ENCODE results near the gene SLC17A9. TPM values are rescaled to one million over a fixed set of nuclear protein-coding genes. Genes with fewer than 3 reads are reported as not detected.

SLC17A9 gene
- total RNA-seq, 1 donor from 2014 or later, result 12.4 TPM

DNA sequence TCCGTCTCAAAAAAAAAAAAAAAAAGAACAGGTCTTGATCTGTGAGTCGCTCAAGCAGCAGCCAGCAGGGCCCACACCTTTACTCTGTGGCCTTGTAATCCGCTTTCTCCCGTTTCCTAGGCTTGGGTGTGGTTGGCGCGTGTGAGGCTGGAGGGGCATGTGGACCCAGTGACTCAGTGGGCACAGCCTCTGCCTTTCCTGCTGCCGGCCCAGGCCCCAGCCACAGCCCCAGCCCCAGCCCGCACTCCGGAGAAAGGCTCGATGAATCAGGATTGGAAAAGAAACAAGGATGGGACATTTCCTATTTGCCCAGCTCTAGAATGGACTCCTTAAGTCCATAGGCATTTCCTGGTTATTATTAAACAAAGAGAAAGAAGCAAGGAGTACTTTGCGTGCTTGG lies 50.0 kb downstream of the SLC17A9 start:
- Histone ChIP-seq H3K79me2 (ENCODE audit: insufficient read depth, low read length) (no peaks in the 10 kb centered on the region), H3K9me3 (ENCODE audit: insufficient read depth, low read depth, low read length) (no peaks in the 10 kb centered on the region), H3K9ac (ENCODE audit: low read length) (no peak overlapping the region), H3K27ac (ENCODE audit: low read depth, low read length) (no peak overlapping the region), H3K27me3 (ENCODE audit: insufficient read depth, low read length) (peaks cover 75% of the 10 kb centered on the region), H2AFZ (ENCODE audit: low read depth, low read length) (no peak overlapping the region), H3K36me3 (ENCODE audit: insufficient read depth, low read length) (no peaks in the 10 kb centered on the region), H3K4me3 (ENCODE audit: insufficient read depth, low read depth, low read length) (no peak overlapping the region), H4K20me1 (ENCODE audit: insufficient read depth, low read length) (peaks cover 5% of the 10 kb centered on the region), H3K4me1 (ENCODE audit: insufficient read depth, low read length) (no peaks in the 10 kb centered on the region), H3K4me2 (ENCODE audit: low read length) (no peak overlapping the region)
- peaks cover 3% of the 10 kb centered on the region for H3K36me3 Mint-ChIP-seq (ENCODE audit: low read depth, unreplicated experiment)
- peaks cover 9% of the 10 kb centered on the region for H3K9me3 Mint-ChIP-seq (ENCODE audit: unreplicated experiment)
- no peaks in the 10 kb centered on the region for H3K4me1 Mint-ChIP-seq (ENCODE audit: low read depth, unreplicated experiment)
- TF ChIP-seq EZH2 (IDR thresholded peaks at IDR 0.05; ENCODE audit: insufficient read depth, low read length), result no peak
- TF ChIP-seq, protein P1, sequence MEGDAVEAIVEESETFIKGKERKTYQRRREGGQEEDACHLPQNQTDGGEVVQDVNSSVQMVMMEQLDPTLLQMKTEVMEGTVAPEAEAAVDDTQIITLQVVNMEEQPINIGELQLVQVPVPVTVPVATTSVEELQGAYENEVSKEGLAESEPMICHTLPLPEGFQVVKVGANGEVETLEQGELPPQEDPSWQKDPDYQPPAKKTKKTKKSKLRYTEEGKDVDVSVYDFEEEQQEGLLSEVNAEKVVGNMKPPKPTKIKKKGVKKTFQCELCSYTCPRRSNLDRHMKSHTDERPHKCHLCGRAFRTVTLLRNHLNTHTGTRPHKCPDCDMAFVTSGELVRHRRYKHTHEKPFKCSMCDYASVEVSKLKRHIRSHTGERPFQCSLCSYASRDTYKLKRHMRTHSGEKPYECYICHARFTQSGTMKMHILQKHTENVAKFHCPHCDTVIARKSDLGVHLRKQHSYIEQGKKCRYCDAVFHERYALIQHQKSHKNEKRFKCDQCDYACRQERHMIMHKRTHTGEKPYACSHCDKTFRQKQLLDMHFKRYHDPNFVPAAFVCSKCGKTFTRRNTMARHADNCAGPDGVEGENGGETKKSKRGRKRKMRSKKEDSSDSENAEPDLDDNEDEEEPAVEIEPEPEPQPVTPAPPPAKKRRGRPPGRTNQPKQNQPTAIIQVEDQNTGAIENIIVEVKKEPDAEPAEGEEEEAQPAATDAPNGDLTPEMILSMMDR (IDR thresholded peaks at IDR 0.05; ENCODE audit: insufficient read depth, low read depth, low read length), result no peak
- H3K27ac Mint-ChIP-seq (ENCODE audit: unreplicated experiment), result no peak overlapping the region
- FAIRE-seq (no peak), DNase-seq (ENCODE audit: low read depth) (no peak)
- H3K27me3 Mint-ChIP-seq (ENCODE audit: low read depth, unreplicated experiment), result peaks cover 70% of the 10 kb centered on the region
- no peak overlapping the region for H3K4me3 Mint-ChIP-seq (ENCODE audit: unreplicated experiment)

DNA sequence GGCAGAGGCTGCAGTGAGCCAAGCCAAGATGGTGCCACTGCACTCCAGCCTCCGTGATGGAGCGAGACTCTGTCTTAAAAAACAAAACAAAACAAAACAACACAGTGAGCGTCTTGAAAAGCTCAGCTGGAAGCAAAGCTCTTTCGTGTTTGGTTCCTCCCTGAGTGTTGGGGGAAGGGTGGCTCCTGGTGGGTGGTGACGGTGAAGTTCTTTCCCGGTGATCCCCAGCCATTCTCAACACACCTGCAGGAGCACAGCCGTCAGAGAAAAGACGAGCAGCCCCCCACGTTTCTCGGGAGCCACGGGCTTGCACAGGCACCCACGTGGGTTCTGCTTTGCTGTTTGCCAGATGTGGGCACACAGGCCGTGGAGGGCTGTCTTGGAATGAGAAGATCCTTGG lies 51.0 kb downstream of the SLC17A9 start:
- H3K4me3 ChIP-seq (ENCODE audit: insufficient read depth, low read depth, low read length), result no peak overlapping the region
- no peak overlapping the region for H3K9ac ChIP-seq (ENCODE audit: low read length)
- Mint-ChIP-seq H3K9me3 (ENCODE audit: unreplicated experiment) (peaks cover 9% of the 10 kb centered on the region), H3K27me3 (ENCODE audit: low read depth, unreplicated experiment) (peaks cover 69% of the 10 kb centered on the region), H3K4me3 (ENCODE audit: unreplicated experiment) (no peak overlapping the region), H3K36me3 (ENCODE audit: low read depth, unreplicated experiment) (peaks cover 1% of the 10 kb centered on the region), H3K4me1 (ENCODE audit: low read depth, unreplicated experiment) (no peaks in the 10 kb centered on the region), H3K27ac (ENCODE audit: unreplicated experiment) (no peak overlapping the region)
- no peak for DNase-seq (ENCODE audit: low read depth)
- no peak overlapping the region for H2AFZ ChIP-seq (ENCODE audit: low read depth, low read length)
- FAIRE-seq, result no peak
- no peaks in the 10 kb centered on the region for H3K79me2 ChIP-seq (ENCODE audit: insufficient read depth, low read length)
- H3K36me3 ChIP-seq (ENCODE audit: insufficient read depth, low read length), result no peaks in the 10 kb centered on the region
- no peak overlapping the region for H3K4me2 ChIP-seq (ENCODE audit: low read length)
- H3K27ac ChIP-seq (ENCODE audit: low read depth, low read length), result no peak overlapping the region
- no peaks in the 10 kb centered on the region for H3K4me1 ChIP-seq (ENCODE audit: insufficient read depth, low read length)
- TF ChIP-seq EZH2 (IDR thresholded peaks at IDR 0.05; ENCODE audit: insufficient read depth, low read length), result no peak
- TF ChIP-seq, protein P1 (IDR thresholded peaks at IDR 0.05; ENCODE audit: insufficient read depth, low read depth, low read length), result no peak
- no peaks in the 10 kb centered on the region for H3K9me3 ChIP-seq (ENCODE audit: insufficient read depth, low read depth, low read length)
- H3K27me3 ChIP-seq (ENCODE audit: insufficient read depth, low read length), result peaks cover 79% of the 10 kb centered on the region
- peaks cover 7% of the 10 kb centered on the region for H4K20me1 ChIP-seq (ENCODE audit: insufficient read depth, low read length)

DNA sequence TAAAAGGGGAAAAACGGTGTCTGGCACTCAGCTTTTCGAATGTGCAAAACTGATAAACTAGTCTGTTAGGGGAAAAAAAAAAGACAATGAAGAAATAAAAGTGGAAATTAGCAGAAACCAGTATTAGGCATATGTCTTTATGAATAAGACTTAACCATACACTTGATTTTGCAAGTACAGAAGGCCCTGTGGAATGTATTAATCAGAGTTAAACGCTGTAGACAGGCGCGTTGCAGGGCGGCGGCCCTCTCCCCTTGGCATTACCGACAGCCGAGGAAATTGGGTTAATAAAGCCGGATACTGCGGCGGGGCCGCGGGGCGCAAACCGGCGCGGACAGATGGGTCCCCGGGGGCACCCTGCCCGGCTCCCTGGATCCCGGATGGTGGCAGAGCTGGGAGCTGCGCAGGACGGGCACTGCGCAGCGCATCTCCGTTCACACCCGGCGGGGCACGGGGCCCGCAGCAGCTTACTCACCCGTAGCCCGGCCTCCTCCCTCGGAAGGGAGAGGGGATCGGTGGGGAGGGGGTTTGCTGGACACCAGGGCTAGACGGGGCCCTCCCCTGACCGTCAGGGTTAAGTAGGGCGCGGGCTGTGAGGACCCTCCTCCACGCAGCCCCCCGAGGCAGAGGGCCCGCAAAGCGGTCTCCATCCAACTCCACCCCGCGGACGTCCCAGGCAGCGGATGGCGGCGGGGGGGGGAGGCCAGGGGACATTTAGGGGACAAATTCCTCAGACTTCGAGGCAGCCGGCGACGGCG lies 52.3 kb downstream of the SLC17A9 start:
- Histone ChIP-seq H3K27me3 (ENCODE audit: insufficient read depth, low read length) (peaks cover 83% of the 10 kb centered on the region), H2AFZ (ENCODE audit: low read depth, low read length) (no peak overlapping the region), H3K27ac (ENCODE audit: low read depth, low read length) (no peak overlapping the region), H3K36me3 (ENCODE audit: insufficient read depth, low read length) (no peaks in the 10 kb centered on the region), H4K20me1 (ENCODE audit: insufficient read depth, low read length) (peaks cover 9% of the 10 kb centered on the region), H3K4me2 (ENCODE audit: low read length) (no peak overlapping the region), H3K4me3 (ENCODE audit: insufficient read depth, low read depth, low read length) (no peak overlapping the region), H3K79me2 (ENCODE audit: insufficient read depth, low read length) (no peaks in the 10 kb centered on the region), H3K4me1 (ENCODE audit: insufficient read depth, low read length) (no peaks in the 10 kb centered on the region), H3K9me3 (ENCODE audit: insufficient read depth, low read depth, low read length) (no peaks in the 10 kb centered on the region), H3K9ac (ENCODE audit: low read length) (no peak overlapping the region)
- peaks cover 63% of the 10 kb centered on the region for H3K27me3 Mint-ChIP-seq (ENCODE audit: low read depth, unreplicated experiment)
- H3K4me1 Mint-ChIP-seq (ENCODE audit: low read depth, unreplicated experiment), result no peaks in the 10 kb centered on the region
- no peaks in the 10 kb centered on the region for H3K36me3 Mint-ChIP-seq (ENCODE audit: low read depth, unreplicated experiment)
- peak; percentile 69 for TF ChIP-seq EZH2 (IDR thresholded peaks at IDR 0.05; ENCODE audit: insufficient read depth, low read length)
- TF ChIP-seq, protein P1 (IDR thresholded peaks at IDR 0.05; ENCODE audit: insufficient read depth, low read depth, low read length), result no peak
- DNase-seq (ENCODE audit: low read depth), result no peak
- H3K9me3 Mint-ChIP-seq (ENCODE audit: unreplicated experiment), result peaks cover 6% of the 10 kb centered on the region
- no peak overlapping the region for H3K27ac Mint-ChIP-seq (ENCODE audit: unreplicated experiment)
- no peak for FAIRE-seq
- no peak overlapping the region for H3K4me3 Mint-ChIP-seq (ENCODE audit: unreplicated experiment)
